Mesodermal cell (in vitro differentiated cells): Measurements from ENCODE around the gene TNFRSF9. TPM values are rescaled to one million over a fixed set of nuclear protein-coding genes. Genes with fewer than 3 reads are reported as not detected.
A peak's percentile ranks its signal among the peaks of the same experiment; 100 is the strongest.

ENCODE experiments used
- H3K27ac ChIP-seq: 2 replicates; pipeline ENCODE4 v1.7.0; 2013; ENCODE audit warnings: mild to moderate bottlenecking, low read depth, low read length, moderate library complexity; ENCODE audit not compliant: severe bottlenecking
- H3K36me3 ChIP-seq: 2 replicates; pipeline ENCODE4 v1.7.1; 2013; ENCODE audit warnings: mild to moderate bottlenecking, low read length, moderate library complexity; ENCODE audit not compliant: control insufficient read depth, insufficient read depth
- H3K4me1 ChIP-seq: one replicate; pipeline ENCODE4 v1.7.1; 2013; ENCODE audit warnings: mild to moderate bottlenecking, low read length; ENCODE audit not compliant: insufficient read depth, control insufficient read depth, poor library complexity, severe bottlenecking
- H3K4me3 ChIP-seq: 2 replicates; pipeline ENCODE4 v1.7.0; 2013; ENCODE audit warnings: low read length, control low read depth, mild to moderate bottlenecking; ENCODE audit not compliant: insufficient read depth, poor library complexity, severe bottlenecking; ENCODE audit errors: extremely low read depth
- H3K9me3 ChIP-seq: 2 replicates; pipeline ENCODE4 v1.7.1; 2013; ENCODE audit warnings: mild to moderate bottlenecking, low read length, moderate library complexity; ENCODE audit not compliant: control insufficient read depth
- WGBS, 2 experiments: methylation state at CpG; one replicate each; pipeline ENCODE4 v1.1.5; 2013; ENCODE audit warnings: missing lambda C conversion rate in 2 of 2; ENCODE audit not compliant: insufficient coverage in 2 of 2; 5-methylcytosine and 5-hydroxymethylcytosine counted together
- polyA plus RNA-seq, 2 experiments: library from polyadenylated mRNA; stranded (reverse); fragments of 50-300 nt; gene quantifications; one replicate each; pipeline ENCODE4 v1.2.3, GENCODE V29; 2013

TNFRSF9 gene
- 0.74 TPM for polyA plus RNA-seq (2013, experiment 1 of 2)
- 0.61 TPM for polyA plus RNA-seq (2013, experiment 2 of 2)

- 81 to 85% methylated on average over 13 to 14 of the region's 14 CpGs for WGBS, 2 experiments
Measured at GRCh38 chr1:7940745-7941436, at the start of gene TNFRSF9. Gene TNFRSF9 (minus strand): TSS chr1:7940839. CDS start chr1:7939994, 845 bp downstream.

GRCh38 chr1:7989762-7990428, 49.3 kb upstream of the TNFRSF9 start:
- H3K4me3 ChIP-seq = no peak overlapping the region
- no peaks in the 10 kb centered on the region for H3K9me3 ChIP-seq
- peaks cover 10% of the 10 kb centered on the region for H3K4me1 ChIP-seq
- no peak overlapping the region for H3K27ac ChIP-seq
- peaks cover 46% of the 10 kb centered on the region for H3K36me3 ChIP-seq
- WGBS, 2 experiments = 91 to 100% methylated on average over 1 to 2 of the region's 2 CpGs

More at GRCh38 chr1:7940745-7941436, at the start of gene TNFRSF9:
- no peaks in the 10 kb centered on the region for H3K36me3 ChIP-seq
- H3K27ac ChIP-seq = peak within 1 kb of the TSS; percentile 6
- no peak within 1 kb of the TSS for H3K4me3 ChIP-seq
- peaks cover 12% of the 10 kb centered on the region for H3K4me1 ChIP-seq
- H3K9me3 ChIP-seq = no peaks in the 10 kb centered on the region

- 80 to 91% methylated on average over 1 of the region's 1 CpG for WGBS, 2 experiments
- Histone ChIP-seq H3K4me1 (peaks cover 10% of the 10 kb centered on the region), H3K36me3 (peaks cover 58% of the 10 kb centered on the region), H3K4me3 (no peak overlapping the region), H3K27ac (no peak overlapping the region), H3K9me3 (no peaks in the 10 kb centered on the region)
Measured at GRCh38 chr1:7988576-7988975, 47.9 kb upstream of the TNFRSF9 start.

GRCh38 chr1:7987528-7987927, 46.9 kb upstream of the TNFRSF9 start:
- Histone ChIP-seq H3K4me3 (no peak overlapping the region), H3K27ac (no peak overlapping the region), H3K4me1 (peaks cover 13% of the 10 kb centered on the region), H3K36me3 (peaks cover 67% of the 10 kb centered on the region), H3K9me3 (no peaks in the 10 kb centered on the region)
- 98 to 99% methylated on average over 5 to 6 of the region's 7 CpGs for WGBS, 2 experiments

- H3K9me3 ChIP-seq = no peaks in the 10 kb centered on the region
- no peak overlapping the region for H3K27ac ChIP-seq
- H3K4me1 ChIP-seq = peaks cover 15% of the 10 kb centered on the region
- WGBS, 2 experiments = 90 to 94% methylated on average over 12 of the region's 15 CpGs
- H3K36me3 ChIP-seq = peaks cover 77% of the 10 kb centered on the region
- no peak overlapping the region for H3K4me3 ChIP-seq
Measured at GRCh38 chr1:7985851-7986612, 45.4 kb upstream of the TNFRSF9 start.

GRCh38 chr1:7984811-7985210, 44.2 kb upstream of the TNFRSF9 start:
- Histone ChIP-seq H3K4me3 (no peak overlapping the region), H3K27ac (no peak overlapping the region), H3K36me3 (peaks cover 80% of the 10 kb centered on the region), H3K9me3 (no peaks in the 10 kb centered on the region), H3K4me1 (peaks cover 15% of the 10 kb centered on the region)
- 96 to 99% methylated on average over 12 to 13 of the region's 15 CpGs for WGBS, 2 experiments

- peaks cover 5% of the 10 kb centered on the region for H3K4me1 ChIP-seq
- no peak overlapping the region for H3K27ac ChIP-seq
- H3K4me3 ChIP-seq = no peak overlapping the region
- 97 to 98% methylated on average over 13 to 15 of the region's 15 CpGs for WGBS, 2 experiments
- peaks cover 89% of the 10 kb centered on the region for H3K36me3 ChIP-seq
- no peaks in the 10 kb centered on the region for H3K9me3 ChIP-seq
Measured at GRCh38 chr1:7983086-7983778, 42.6 kb upstream of the TNFRSF9 start.

GRCh38 chr1:7980984-7981383, 40.3 kb upstream of the TNFRSF9 start:
- WGBS, 2 experiments = 92 to 96% methylated on average over 5 of the region's 7 CpGs
- H3K4me3 ChIP-seq = no peak overlapping the region
- H3K27ac ChIP-seq = no peak overlapping the region
- H3K9me3 ChIP-seq = no peaks in the 10 kb centered on the region
- peaks cover 94% of the 10 kb centered on the region for H3K36me3 ChIP-seq
- H3K4me1 ChIP-seq = peaks cover 5% of the 10 kb centered on the region

GRCh38 chr1:7975212-7975865, 34.7 kb upstream of the TNFRSF9 start:
- no peaks in the 10 kb centered on the region for H3K9me3 ChIP-seq
- no peak overlapping the region for H3K27ac ChIP-seq
- H3K4me1 ChIP-seq = peaks cover 3% of the 10 kb centered on the region
- no peak overlapping the region for H3K4me3 ChIP-seq
- WGBS, 2 experiments = 47 to 66% methylated on average over 2 to 5 of the region's 8 CpGs
- peaks cover 76% of the 10 kb centered on the region for H3K36me3 ChIP-seq

GRCh38 chr1:7973086-7973485, 32.4 kb upstream of the TNFRSF9 start:
- peaks cover 78% of the 10 kb centered on the region for H3K36me3 ChIP-seq
- no peak overlapping the region for H3K27ac ChIP-seq
- 91% methylated on average over 2 of the region's 2 CpGs; no CpG with 5 or more reads in 1 of the 2 experiments for WGBS, 2 experiments
- H3K4me1 ChIP-seq = peaks cover 3% of the 10 kb centered on the region
- no peaks in the 10 kb centered on the region for H3K9me3 ChIP-seq
- H3K4me3 ChIP-seq = no peak overlapping the region
